GM21528 (cell line): ENCODE measurements around the gene NKIRAS2.
"Not testable (repeated sequence)": the region's sequence is repeated elsewhere in the genome, so short reads cannot be mapped to it uniquely, and the experiment has no call there.

Source experiments
- ATAC-seq: cut with Tn5 transposase; IDR thresholded peaks from one replicate; pipeline ENCODE4 v1.9.1; 2021; ENCODE audit warnings: mild to moderate bottlenecking, moderate library complexity; ENCODE audit not compliant: unreplicated experiment, low FRiP score

Gene NKIRAS2

DNA sequence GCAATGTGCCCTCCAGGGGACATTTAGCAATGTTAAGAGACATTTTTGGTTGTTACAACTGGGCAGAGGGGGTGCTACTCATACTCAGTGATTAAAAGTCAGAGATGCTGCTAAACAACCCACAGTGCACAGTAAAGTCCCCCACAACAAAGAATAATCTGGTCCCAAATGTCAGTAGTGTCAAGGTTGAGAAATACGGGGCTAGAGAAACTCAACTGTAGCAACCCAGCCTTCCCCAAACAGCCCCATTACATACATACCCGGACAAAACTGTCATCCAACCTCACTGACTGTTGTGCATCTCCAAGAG, 23.1 kb upstream of the NKIRAS2 start:
- ATAC-seq = no peak

DNA sequence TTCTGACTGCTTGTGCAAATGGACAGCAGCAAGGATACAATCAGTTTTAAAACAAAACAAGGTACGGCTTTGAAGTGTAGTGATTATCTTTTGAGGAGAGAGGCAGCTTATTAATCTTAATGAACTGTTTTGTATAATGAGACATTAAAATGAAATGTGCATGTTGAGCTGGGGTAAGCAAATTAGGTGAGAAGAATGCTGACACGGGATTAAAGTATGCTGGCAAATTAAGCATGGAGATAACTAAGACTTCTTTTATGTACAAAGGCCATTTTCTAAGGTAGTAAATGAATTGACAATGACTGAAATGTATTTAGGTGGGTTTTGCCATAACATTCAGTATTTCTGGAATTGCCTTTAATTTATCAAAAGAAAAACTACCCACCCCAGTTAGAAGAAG, 21.4 kb upstream of the NKIRAS2 start:
- ATAC-seq = no peak

DNA sequence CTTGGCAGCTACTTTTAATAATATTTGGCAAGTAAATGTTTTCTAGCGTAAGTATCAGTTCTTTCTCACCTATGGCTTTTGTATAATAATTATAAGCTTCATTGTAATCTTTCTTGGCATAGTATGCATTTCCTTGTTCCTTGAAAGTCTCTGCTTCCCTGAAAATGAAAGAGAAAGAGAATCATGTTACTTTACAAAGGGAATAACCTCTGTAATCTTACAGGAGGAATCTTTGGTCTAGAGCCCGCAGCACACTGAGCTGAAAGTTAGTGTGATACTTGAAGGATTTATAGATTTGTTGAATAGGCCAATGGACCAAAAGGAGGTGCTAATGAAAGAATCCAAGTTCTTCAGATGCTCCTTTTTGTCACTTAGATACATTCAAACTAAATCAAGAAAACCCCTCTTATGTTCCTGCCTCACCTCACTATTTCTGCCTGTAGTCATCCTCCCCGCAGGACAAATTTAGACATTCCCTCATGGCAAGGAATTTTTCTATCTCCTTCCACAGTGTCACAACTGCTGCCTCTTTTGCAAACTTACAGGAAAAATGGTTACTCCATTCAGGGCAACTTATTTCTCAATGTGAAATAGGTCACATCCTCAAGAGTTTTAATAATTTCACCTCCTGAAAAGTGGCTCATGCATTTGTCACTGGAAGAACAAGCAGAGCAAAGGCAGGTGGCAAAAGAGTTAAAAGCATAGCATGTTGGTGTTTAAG, 19.3 kb upstream of the NKIRAS2 start:
- ATAC-seq = no peak

GRCh38 chr17:42001729-42002128, 18.2 kb upstream of the NKIRAS2 start:
- ATAC-seq = no peak

DNA sequence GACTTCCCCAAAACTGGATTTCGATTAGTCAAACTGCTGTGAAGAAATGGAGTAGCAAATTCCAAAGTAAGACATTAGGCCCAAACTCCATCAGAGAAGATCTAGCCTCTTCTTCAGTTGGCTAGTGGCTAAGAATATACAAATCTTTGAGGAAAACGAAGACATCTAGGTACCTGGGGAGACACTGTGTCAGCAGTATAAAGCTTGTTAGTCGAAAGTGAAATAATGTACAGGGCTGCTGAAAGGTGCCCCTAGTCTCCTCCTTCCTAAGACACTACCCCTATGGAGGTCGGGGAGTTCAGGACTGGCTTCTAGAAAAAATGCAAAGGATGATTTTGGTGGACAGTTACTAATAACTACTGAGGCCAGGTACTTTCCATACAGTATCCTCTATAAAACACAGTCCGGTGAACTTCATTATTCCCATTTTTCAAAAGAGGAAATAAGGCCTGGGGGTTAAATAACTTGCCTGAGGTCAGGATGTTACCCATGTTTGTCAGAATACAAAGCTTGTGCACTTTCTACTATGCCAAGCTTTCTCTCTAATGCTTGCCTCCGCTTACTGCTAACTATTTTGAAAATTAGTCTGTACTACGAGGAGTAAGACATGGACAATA, 17.6 kb upstream of the NKIRAS2 start:
- ATAC-seq = no peak

- ATAC-seq = no peak
Observed at GRCh38 chr17:42002792-42003301, 17.0 kb upstream of the NKIRAS2 start.

DNA sequence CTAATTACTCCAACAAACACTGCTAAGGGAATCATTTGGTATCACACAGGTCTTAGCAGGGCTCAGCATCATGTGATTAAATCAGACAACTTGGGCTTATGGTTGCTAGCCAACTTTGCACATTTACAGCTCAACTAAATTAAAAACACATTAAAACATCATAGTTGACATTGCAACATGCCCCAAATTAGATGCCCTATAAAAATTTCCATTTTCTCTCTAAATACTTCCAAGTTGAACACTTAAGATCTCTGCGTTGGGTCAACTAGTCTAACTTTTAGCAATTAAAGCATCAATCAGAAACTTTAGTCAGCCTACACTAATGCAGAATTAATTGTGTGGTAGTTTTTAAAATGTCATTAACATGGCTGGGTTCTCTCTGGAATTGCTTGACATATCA, 14.7 kb upstream of the NKIRAS2 start:
- ATAC-seq = no peak

DNA sequence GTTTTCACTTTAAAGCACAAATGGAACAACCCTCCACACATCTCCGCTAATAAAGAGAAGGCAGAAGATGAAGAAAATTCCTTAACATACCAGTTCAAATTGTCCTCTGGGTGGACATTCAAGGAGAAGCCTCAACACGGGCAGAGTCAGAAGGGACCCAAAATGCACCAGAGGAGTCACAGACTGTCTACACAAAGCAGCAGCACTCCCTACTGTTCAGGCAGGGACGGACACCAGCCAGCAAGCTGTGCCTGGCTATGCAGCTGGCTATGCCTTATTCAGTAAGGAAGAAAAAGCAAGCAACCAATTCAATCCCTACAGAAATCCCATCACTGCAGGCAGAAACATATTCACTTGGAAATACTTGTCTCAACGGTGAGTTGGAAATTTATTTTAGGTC, 10.7 kb upstream of the NKIRAS2 start:
- ATAC-seq = no peak

GRCh38 chr17:42010266-42010680, 9.6 kb upstream of the NKIRAS2 start:
- ATAC-seq = not testable (repeated sequence)

- no peak for ATAC-seq
Observed at GRCh38 chr17:42010898-42011516, 8.9 kb upstream of the NKIRAS2 start.

DNA sequence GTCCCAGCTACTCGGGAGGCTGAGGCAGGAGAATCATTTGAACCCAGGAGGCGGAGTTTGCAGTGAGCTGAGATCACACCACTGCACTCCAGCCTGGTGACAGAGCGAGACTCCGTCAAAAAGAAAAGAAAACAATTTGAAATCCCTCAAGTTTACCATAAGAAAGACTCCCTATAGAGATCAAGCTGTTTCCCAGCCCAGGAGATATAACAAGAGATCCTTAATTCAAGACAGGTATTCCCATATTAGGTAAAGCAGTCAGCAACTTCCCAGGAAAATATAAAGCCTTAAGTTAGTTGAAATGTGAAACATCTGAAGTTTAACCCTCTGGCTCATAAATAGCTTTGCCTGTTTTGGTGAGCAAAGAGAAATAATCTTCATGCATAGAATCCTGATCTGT, 7.5 kb upstream of the NKIRAS2 start:
- ATAC-seq = not testable (repeated sequence)

- ATAC-seq = not testable (repeated sequence)
Observed at GRCh38 chr17:42013740-42014139, 6.2 kb upstream of the NKIRAS2 start.

- ATAC-seq = no peak
Observed at GRCh38 chr17:42016411-42016831, 3.5 kb upstream of the NKIRAS2 start.

- peak; percentile 70 for ATAC-seq
Observed at GRCh38 chr17:42016941-42017865, 2.7 kb upstream of the NKIRAS2 start, which contains the start of gene DNAJC7. DNAJC7 (minus strand) TSS chr17:42017439; CDS start chr17:42017416, 23 bp downstream.

- no peak for ATAC-seq
Observed at GRCh38 chr17:42017866-42018200, 2.1 kb upstream of the NKIRAS2 start.

GRCh38 chr17:42018339-42018738, 1.6 kb upstream of the NKIRAS2 start:
- no peak for ATAC-seq

- ATAC-seq = no peak
Observed at GRCh38 chr17:42018988-42019387, 902 bp upstream of the NKIRAS2 start.

- ATAC-seq = not testable (repeated sequence)
Observed at GRCh38 chr17:42020845-42021244, 955 bp downstream of the NKIRAS2 start.

DNA sequence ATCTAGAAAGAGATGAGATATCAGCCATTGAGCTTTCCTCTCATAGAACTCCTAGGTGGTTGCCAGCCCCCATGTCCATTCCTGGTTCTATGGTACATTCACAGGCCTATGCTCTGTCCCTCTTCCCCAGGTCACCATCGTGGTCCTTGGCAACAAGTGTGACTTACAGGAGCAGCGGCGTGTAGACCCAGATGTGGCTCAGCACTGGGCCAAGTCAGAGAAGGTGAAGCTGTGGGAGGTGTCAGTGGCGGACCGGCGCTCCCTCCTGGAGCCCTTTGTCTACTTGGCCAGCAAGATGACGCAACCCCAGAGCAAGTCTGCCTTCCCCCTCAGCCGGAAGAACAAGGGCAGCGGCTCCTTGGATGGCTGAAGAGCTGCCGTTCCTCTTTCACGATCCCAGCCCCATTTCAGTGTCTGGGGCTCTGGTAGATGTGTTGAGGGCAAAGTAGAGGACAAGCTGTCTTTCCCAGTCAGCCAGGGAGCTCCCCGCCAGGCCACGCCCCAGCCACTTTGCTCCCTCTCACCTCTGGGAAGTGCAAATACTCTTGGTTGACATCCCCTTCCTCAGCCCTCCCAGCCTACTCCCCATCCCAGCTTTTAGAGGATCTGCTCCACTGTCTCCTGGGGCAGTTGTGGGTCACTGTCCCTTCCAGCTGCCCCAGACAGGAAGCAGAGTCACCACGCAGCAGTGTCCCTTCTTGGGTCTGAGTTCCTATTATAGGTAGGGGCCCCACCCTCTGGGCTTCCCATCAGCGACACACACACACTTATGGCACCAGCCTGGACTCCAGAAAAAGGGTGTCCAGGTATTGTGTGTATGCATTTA, 3.8 kb downstream of the NKIRAS2 start:
- ATAC-seq = no peak

DNA sequence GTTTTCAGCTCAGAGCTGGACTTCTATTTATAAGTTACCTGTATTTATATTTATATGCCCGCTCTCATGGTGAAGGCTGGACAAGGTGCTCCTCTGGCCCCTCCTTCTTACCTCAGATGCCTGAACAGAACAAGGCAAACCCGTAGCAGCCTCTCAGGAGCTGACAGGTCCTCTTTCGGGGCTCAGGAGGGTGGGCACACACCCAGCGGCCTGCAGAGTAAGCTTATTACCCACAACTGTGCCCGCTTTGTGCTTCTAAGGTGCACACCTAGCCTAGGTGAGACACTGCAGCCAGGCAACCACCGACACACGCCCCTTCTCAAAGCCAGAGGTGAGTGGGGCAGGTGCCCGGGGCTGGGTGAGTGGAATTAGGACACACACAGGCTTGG, 5.3 kb downstream of the NKIRAS2 start:
- ATAC-seq = no peak
